Neutrophil (primary cell): ENCODE data around the gene PPP4R2.

ENCODE experiments used
- H3K27ac ChIP-seq: fragments of 200-600 bp; sonication (generic); 2 replicates; pipeline ENCODE4 v1.5.1; 2016; ENCODE audit warnings: mild to moderate bottlenecking, moderate library complexity
- H3K27me3 ChIP-seq: fragments of 200-600 bp; sonication (generic); 2 replicates; pipeline ENCODE4 v1.6.0; 2016; ENCODE audit warnings: mild to moderate bottlenecking
- H3K36me3 ChIP-seq: fragments of 200-600 bp; sonication (generic); 2 replicates; pipeline ENCODE4 v1.5.1; 2017
- H3K4me1 ChIP-seq, 2 experiments: fragments of 200-600 bp in 1 of 2; sonication (generic) in 1 of 2; 1 replicate in 1 of 2; 2 replicates in 1 of 2; pipeline versions ENCODE4 v1.5.1 to v1.6.1; 2013 to 2016; ENCODE audit warnings: low read depth in 1 of 2, low read length in 1 of 2, mild to moderate bottlenecking in 1 of 2, moderate library complexity in 1 of 2; ENCODE audit not compliant: control insufficient read depth in 1 of 2, insufficient read depth in 1 of 2
- H3K4me3 ChIP-seq, 2 experiments: fragments of 200-600 bp in 1 of 2; sonication (generic) in 1 of 2; 1 replicate in 1 of 2; 2 replicates in 1 of 2; pipeline ENCODE4 v1.5.1; 2013 to 2016; ENCODE audit warnings: low read depth in 1 of 2, low read length in 1 of 2, mild to moderate bottlenecking in 1 of 2, moderate library complexity in 1 of 2
- H3K9me3 ChIP-seq: fragments of 200-600 bp; sonication (generic); 2 replicates; pipeline ENCODE4 v1.5.1; 2016
- TF ChIP-seq, protein P1 (sequence below): fragments of 200-600 bp; sonication (generic); IDR thresholded peaks from 2 replicates; pipeline ENCODE4 v1.5.1; 2016; ENCODE audit warnings: antibody characterized with exemption

The PPP4R2 gene

DNA sequence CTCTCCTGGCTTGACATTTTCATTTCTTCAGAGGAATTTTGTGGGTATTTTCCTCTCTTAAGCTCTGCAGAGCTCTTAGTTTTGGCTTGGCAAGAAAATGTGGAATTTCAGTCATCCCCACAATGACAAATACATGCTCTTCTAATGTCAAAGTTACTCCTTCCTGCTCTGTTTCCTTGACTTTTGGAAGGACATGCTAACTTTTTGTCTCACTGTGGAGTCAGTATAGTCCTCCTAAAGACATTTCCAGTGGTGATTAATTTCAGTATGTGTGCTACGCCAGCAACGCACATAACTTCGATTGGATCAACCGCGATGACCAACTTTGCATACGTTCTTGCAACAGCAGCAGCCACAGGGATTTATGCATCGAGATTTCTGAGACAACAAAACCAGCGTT lies 78.2 kb downstream of the PPP4R2 start:
- TF ChIP-seq, protein P1, sequence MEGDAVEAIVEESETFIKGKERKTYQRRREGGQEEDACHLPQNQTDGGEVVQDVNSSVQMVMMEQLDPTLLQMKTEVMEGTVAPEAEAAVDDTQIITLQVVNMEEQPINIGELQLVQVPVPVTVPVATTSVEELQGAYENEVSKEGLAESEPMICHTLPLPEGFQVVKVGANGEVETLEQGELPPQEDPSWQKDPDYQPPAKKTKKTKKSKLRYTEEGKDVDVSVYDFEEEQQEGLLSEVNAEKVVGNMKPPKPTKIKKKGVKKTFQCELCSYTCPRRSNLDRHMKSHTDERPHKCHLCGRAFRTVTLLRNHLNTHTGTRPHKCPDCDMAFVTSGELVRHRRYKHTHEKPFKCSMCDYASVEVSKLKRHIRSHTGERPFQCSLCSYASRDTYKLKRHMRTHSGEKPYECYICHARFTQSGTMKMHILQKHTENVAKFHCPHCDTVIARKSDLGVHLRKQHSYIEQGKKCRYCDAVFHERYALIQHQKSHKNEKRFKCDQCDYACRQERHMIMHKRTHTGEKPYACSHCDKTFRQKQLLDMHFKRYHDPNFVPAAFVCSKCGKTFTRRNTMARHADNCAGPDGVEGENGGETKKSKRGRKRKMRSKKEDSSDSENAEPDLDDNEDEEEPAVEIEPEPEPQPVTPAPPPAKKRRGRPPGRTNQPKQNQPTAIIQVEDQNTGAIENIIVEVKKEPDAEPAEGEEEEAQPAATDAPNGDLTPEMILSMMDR, result no peak
- Histone ChIP-seq H3K27me3 (no peaks in the 10 kb centered on the region), H3K4me3 (no peak overlapping the region), H3K27ac (no peak overlapping the region), H3K4me1 (peaks cover 0 to 9% of the 10 kb centered on the region in 2 experiments), H3K9me3 (no peaks in the 10 kb centered on the region), H3K36me3 (no peaks in the 10 kb centered on the region)

- H3K27ac ChIP-seq, result no peak overlapping the region
- H3K4me3 ChIP-seq, result no peak overlapping the region
- no peaks in the 10 kb centered on the region for H3K4me1 ChIP-seq
- H3K36me3 ChIP-seq, result no peaks in the 10 kb centered on the region
- TF ChIP-seq, protein P1, result no peak
- no peaks in the 10 kb centered on the region for H3K27me3 ChIP-seq
- H3K9me3 ChIP-seq, result no peaks in the 10 kb centered on the region
These were observed 83.8 kb downstream of the PPP4R2 start for GRCh38 chr3:73080216-73080966.

DNA sequence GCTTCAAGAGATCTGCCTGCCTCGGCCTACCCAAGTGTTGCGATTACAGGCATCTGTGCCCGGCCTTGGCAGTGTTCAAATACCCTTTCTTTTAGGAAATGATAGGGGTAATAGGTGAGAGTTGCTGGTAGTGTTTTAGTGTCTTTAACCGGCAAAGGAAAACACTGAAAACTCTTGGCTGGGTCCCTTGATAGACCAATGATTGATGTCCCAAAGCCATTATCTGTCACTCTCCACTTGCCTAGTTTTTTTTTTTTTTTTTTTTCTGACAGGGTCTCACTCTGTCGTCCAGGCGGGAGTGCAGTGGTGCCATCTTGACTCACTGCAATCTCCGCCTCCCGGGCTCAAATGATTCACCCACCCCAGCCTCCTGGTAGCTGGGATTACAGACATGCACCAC lies 84.5 kb downstream of the PPP4R2 start:
- Histone ChIP-seq H3K9me3 (no peaks in the 10 kb centered on the region), H3K4me3 (no peak overlapping the region), H3K27me3 (no peaks in the 10 kb centered on the region), H3K27ac (no peak overlapping the region), H3K4me1 (peaks cover 0 to 3% of the 10 kb centered on the region in 2 experiments), H3K36me3 (no peaks in the 10 kb centered on the region)
- TF ChIP-seq, protein P1, result no peak

DNA sequence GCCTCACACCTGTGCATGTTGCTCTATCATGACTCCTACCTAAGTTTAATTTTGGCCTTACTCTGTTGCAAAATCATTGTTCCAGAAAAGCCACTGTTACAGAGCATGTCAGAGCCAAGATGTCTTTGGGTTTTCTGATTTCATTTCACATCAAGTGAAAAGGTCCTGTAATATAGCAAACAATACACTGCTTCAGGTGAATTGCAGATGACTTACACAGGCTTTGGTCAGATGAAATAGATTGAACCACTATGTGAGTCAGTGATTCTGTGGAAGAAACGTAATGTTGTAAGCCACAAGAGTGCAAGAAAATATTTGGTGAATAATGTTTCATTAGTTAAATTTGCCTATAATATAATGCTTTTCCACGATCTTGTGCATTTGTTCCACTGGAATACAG lies 87.6 kb downstream of the PPP4R2 start:
- Histone ChIP-seq H3K27ac (no peak overlapping the region), H3K36me3 (no peaks in the 10 kb centered on the region), H3K27me3 (no peaks in the 10 kb centered on the region), H3K9me3 (no peaks in the 10 kb centered on the region), H3K4me1 (peaks cover 0 to 3% of the 10 kb centered on the region in 2 experiments), H3K4me3 (no peak overlapping the region)
- TF ChIP-seq, protein P1, result no peak

DNA sequence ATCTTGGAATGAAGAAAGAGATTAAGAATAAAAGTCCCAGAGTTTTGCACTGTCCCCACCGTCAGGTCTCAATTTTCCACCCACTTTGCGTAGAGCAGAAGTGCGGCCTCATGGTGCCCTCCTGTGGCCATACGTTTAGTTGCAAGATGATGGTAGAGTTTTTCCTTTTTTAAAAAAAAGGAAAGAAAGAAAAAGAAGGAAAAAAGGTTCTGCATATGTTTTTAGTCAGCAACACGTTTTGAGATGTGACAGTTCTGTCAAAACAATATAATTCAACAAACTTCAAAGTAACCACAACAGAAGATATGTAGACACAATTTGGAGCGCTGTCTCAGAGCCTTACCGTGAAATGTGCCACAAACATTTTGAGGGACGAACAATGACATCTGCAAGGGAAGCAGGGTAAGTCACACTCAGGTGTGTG lies 89.5 kb downstream of the PPP4R2 start:
- Histone ChIP-seq H3K4me3 (no peak overlapping the region), H3K27ac (no peak overlapping the region), H3K36me3 (no peaks in the 10 kb centered on the region)

More for the DNA sequence above, 89.5 kb downstream of the PPP4R2 start:
- no peaks in the 10 kb centered on the region for H3K9me3 ChIP-seq
- TF ChIP-seq, protein P1, result peak; percentile 66
- H3K27me3 ChIP-seq, result no peaks in the 10 kb centered on the region
- peaks cover 0 to 3% of the 10 kb centered on the region in 2 experiments for H3K4me1 ChIP-seq
